Upper lobe of right lung (tissue), 1 donor: ENCODE data around the gene FYCO1. TPM values are rescaled to one million over a fixed set of nuclear protein-coding genes. Genes with fewer than 3 reads are reported as not detected.
A peak's percentile ranks its signal among the peaks of the same experiment; 100 is the strongest.

ENCODE experiments used
- ATAC-seq: fragments of 200-7000 bp; cut with Tn5 transposase; one replicate; pipeline ENCODE4 v1.9.1; 2020; ENCODE audit warnings: mild to moderate bottlenecking, moderate library complexity
- DNase-seq: peaks from one replicate; pipeline ENCODE4 v3.0.0-alpha.2; 2020
- H3K27ac ChIP-seq: fragments of 200-600 bp; one replicate; pipeline ENCODE4 v1.8.0; 2022
- H3K27me3 ChIP-seq: fragments of 200-600 bp; one replicate; pipeline ENCODE4 v1.8.0; 2022; ENCODE audit warnings: mild to moderate bottlenecking
- H3K36me3 ChIP-seq: fragments of 200-600 bp; one replicate; pipeline ENCODE4 v1.8.0; 2022
- H3K4me1 ChIP-seq: fragments of 200-600 bp; one replicate; pipeline ENCODE4 v1.8.0; 2022
- H3K4me3 ChIP-seq: fragments of 200-600 bp; one replicate; pipeline ENCODE4 v1.8.0; 2022; ENCODE audit warnings: mild to moderate bottlenecking
- H3K9me3 ChIP-seq: fragments of 200-600 bp; one replicate; pipeline ENCODE4 v1.8.0; 2022
- intact Hi-C: fragments of 100-400 bp; cut with DNase I; formaldehyde crosslinking; loops from one replicate; pipeline ENCODE4 v1.11.0; 2022
- total RNA-seq: library from RNA; stranded (reverse); fragmentation: NEBNext Ultra II Directional; extraction: Animal tissue kit (Norgen Biotek cat#: 25700); gene quantifications from one replicate; pipeline ENCODE4 v1.2.1, GENCODE V29; 2021
- TF ChIP-seq, protein P1 (sequence below): fragments of 200-600 bp; IDR thresholded peaks from one replicate; pipeline ENCODE4 v1.8.0; 2022; ENCODE audit warnings: antibody characterized with exemption
- donor health status: DM: no; HTN: yes; CAD: no; lungs with severe emphysema.

The FYCO1 gene
- total RNA-seq, 1 donor from 2014 or later: 47.3 TPM

DNA sequence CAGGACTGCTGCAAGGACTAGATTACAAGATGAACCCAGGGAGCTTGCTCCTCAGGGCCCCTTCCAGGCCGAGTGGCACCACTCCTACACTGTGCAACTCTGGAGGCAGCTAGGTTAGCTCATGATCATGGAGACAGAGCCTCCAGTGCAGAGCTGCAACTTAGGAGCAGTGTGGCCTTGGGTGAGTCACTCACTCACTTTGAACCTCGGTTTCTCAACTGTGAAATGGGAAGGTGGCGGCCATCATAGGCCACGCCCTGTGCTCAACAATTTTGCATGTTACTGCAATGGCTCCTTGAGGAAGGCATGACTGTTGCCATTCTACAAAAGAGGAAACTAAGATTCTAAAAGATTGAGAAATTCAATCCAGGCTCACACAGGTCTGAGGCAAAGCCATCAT lies 63.5 kb downstream of the FYCO1 start:
- TF ChIP-seq, protein P1, sequence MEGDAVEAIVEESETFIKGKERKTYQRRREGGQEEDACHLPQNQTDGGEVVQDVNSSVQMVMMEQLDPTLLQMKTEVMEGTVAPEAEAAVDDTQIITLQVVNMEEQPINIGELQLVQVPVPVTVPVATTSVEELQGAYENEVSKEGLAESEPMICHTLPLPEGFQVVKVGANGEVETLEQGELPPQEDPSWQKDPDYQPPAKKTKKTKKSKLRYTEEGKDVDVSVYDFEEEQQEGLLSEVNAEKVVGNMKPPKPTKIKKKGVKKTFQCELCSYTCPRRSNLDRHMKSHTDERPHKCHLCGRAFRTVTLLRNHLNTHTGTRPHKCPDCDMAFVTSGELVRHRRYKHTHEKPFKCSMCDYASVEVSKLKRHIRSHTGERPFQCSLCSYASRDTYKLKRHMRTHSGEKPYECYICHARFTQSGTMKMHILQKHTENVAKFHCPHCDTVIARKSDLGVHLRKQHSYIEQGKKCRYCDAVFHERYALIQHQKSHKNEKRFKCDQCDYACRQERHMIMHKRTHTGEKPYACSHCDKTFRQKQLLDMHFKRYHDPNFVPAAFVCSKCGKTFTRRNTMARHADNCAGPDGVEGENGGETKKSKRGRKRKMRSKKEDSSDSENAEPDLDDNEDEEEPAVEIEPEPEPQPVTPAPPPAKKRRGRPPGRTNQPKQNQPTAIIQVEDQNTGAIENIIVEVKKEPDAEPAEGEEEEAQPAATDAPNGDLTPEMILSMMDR: no peak
- no peaks in the 10 kb centered on the region for H3K27me3 ChIP-seq
- DNase-seq: peak; percentile 57
- H3K4me1 ChIP-seq: no peaks in the 10 kb centered on the region
- no peak overlapping the region for H3K27ac ChIP-seq
- H3K4me3 ChIP-seq: no peak overlapping the region
- H3K36me3 ChIP-seq: peaks cover 99% of the 10 kb centered on the region
- intact Hi-C loops: no loop called here
- ATAC-seq: peak; percentile 83
- H3K9me3 ChIP-seq: no peaks in the 10 kb centered on the region

DNA sequence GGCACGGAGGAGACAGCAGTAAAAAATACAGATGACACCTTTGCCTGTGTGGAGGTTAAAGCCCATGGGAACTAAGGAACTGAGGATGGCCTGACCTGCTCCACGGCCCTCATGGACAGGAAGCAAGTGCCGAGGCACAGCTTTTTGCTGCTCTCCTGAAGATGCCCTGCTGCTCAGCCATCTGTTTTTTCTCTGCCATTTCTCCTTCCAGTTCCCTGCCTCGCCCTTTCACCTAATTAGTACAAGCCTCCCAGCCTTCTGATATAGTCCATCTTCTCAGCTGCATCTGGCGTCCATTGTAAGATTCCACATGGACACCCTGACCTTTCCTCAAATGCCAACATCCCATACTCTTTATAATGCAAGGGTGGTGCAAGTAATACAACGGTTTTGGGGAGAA lies 64.1 kb downstream of the FYCO1 start:
- ATAC-seq (no peak), DNase-seq (peak; percentile 8)
- intact Hi-C loops: no loop called here
- Histone ChIP-seq H3K4me3 (no peak overlapping the region), H3K27ac (no peak overlapping the region), H3K4me1 (no peaks in the 10 kb centered on the region), H3K36me3 (peaks cover 99% of the 10 kb centered on the region), H3K9me3 (no peaks in the 10 kb centered on the region), H3K27me3 (no peaks in the 10 kb centered on the region)
- TF ChIP-seq, protein P1: no peak

DNA sequence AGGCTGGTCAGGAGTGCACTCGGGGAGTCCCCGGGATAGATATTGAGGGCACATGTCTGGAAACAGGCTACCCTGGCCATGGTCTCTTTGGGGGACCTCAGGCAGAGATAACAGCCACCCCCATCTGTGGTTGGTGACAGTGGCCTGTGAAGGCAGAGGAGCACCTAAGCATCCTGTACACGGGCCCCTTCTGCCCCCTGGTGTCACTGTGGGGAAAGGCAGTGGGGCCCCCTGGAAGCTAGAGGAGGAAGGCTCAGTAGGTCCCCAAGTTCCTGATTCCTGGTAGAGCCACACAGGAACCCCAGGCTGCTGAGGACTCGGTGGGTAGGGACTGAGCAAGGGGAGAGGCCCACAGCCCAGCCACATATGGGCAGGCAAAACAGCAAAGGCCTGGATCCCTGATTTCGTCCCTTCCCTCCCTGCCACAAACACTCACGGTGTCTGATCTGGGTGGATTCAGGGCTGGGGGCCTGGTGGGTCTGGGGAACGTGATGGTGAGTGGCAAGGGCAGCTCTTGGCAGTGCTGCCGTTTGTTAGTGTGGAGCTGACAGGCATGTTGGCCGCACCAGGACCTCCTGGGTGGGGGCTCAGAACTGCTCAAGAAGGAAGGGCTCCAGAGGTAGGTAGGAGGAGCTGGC lies 66.5 kb downstream of the FYCO1 start:
- peak; percentile 69 for ATAC-seq

DNA sequence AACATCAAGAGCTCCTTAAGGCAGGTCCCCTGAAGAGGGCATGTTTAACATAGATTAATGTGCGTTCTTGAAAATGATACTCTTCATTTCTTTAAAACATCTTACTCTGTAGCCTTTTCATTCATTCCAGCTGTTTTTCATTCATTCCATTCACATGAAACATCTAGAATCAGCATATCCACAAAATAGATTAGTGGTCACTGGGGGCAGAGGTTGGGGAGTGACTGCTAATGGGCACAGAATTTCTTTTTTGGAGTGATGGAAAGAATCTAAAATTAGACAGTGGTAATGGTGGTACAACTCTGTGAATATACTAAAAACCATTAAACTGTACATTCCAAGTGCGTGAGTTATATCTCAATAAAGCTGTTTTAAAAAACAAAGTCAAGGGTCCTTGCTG lies 67.7 kb downstream of the FYCO1 start:
- Histone ChIP-seq H3K27ac (no peak overlapping the region), H3K4me1 (no peaks in the 10 kb centered on the region), H3K27me3 (no peaks in the 10 kb centered on the region), H3K36me3 (peaks cover 87% of the 10 kb centered on the region), H3K9me3 (no peaks in the 10 kb centered on the region), H3K4me3 (no peak overlapping the region)
- DNase-seq (no peak), ATAC-seq (no peak)
- TF ChIP-seq, protein P1: no peak
- intact Hi-C loops: no loop called here

More for the DNA sequence above, 66.5 kb downstream of the FYCO1 start:
- H3K4me1 ChIP-seq: no peaks in the 10 kb centered on the region
- H3K27me3 ChIP-seq: no peaks in the 10 kb centered on the region
- intact Hi-C loops: no loop called here
- no peak overlapping the region for H3K4me3 ChIP-seq
- H3K27ac ChIP-seq: no peak overlapping the region
- no peaks in the 10 kb centered on the region for H3K9me3 ChIP-seq
- H3K36me3 ChIP-seq: peaks cover 86% of the 10 kb centered on the region
- peak; percentile 61 for DNase-seq
- TF ChIP-seq, protein P1: peak; percentile 62

DNA sequence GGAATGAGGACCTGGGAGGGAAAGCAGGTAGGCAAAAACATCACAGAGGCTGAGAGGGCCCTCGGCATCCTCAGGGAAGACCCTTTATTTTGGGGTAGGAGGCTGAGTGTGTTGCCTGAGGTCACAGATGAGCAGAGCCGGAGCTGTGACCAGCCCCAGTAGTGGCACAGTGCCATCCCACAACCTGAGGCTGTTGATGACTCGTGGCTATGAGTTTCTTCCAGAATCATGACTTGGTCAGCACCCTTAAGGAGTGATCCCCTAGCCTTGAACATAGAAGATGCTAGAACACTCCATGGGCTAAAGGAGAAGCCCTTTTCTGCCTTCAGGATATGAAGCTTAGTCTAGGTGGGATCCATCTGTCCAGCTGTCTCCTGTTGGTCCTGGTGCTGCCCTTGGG lies 71.9 kb downstream of the FYCO1 start:
- DNase-seq (no peak), ATAC-seq (no peak)
- TF ChIP-seq, protein P1: no peak
- H3K27ac ChIP-seq: no peak overlapping the region
- no peaks in the 10 kb centered on the region for H3K27me3 ChIP-seq
- intact Hi-C loops: no loop called here
- no peaks in the 10 kb centered on the region for H3K9me3 ChIP-seq
- H3K4me1 ChIP-seq: no peaks in the 10 kb centered on the region
- H3K36me3 ChIP-seq: peaks cover 86% of the 10 kb centered on the region
- H3K4me3 ChIP-seq: no peak overlapping the region
